Measurements from ENCODE around the gene ROBO1. TPM values are rescaled to one million over a fixed set of nuclear protein-coding genes. Genes with fewer than 3 reads are reported as not detected.

ROBO1 gene
- total and polyA plus RNA-seq, 2 of the 8 experiments (the other 6 are each of a cell fraction or from before 2014, with no cell fraction given), result 51.4 to 91.0 TPM

GRCh38 chr3:79236496-79236895, 531.3 kb downstream of the ROBO1 start:
- no peak for TF ChIP-seq POLR2A (IDR thresholded peaks at IDR 0.05; ENCODE audit: control extremely low read depth in 1 of 2, low read depth in 2 of 2, low read length in 2 of 2)
- Histone ChIP-seq H3K23me2 (ENCODE audit: low read depth, low read length) (no peaks in the 10 kb centered on the region), H3K4me1 (replicated peaks in 1 of 4; ENCODE audit: control insufficient read depth in 3 of 4, insufficient read depth in 4 of 4, low read length in 3 of 4) (no peaks in the 10 kb centered on the region), H2BK120ac (replicated peaks; ENCODE audit: low read depth, low read length) (no peak overlapping the region), H2AK5ac (ENCODE audit: low read depth, low read length) (no peak overlapping the region), H3K18ac (ENCODE audit: extremely low read depth, low read length) (no peak overlapping the region), H3K79me1 (ENCODE audit: low read depth, low read length) (no peaks in the 10 kb centered on the region), H3K23ac (ENCODE audit: insufficient read length) (no peak overlapping the region), H3K9me3 (ENCODE audit: insufficient read depth in 2 of 2, low read depth in 1 of 2, low read length in 1 of 2) (peaks cover 0 to 2% of the 10 kb centered on the region in 2 experiments; a peak in 1 of 4 replicates), H2BK5ac (ENCODE audit: low read depth, low read length) (no peak overlapping the region), H4K5ac (ENCODE audit: insufficient read length, low read depth, low read length) (no peak overlapping the region), H2BK12ac (ENCODE audit: low read depth, low read length) (no peak overlapping the region), H3K4ac (replicated peaks; ENCODE audit: insufficient read length, low read depth, low read length) (no peak overlapping the region), H3K14ac (ENCODE audit: insufficient read length) (no peak overlapping the region), H3K56ac (replicated peaks; ENCODE audit: insufficient read length, low read depth, low read length) (no peak overlapping the region), H2BK15ac (ENCODE audit: low read length) (no peak overlapping the region), H2BK20ac (ENCODE audit: low read length) (no peak overlapping the region), H3K4me3 (ENCODE audit: extremely low read depth in 1 of 4, insufficient read depth in 2 of 4, low read depth in 3 of 4, low read length in 4 of 4) (no peak overlapping the region), H4K8ac (ENCODE audit: extremely low read depth, insufficient read depth, low read length) (no peak overlapping the region), H3K36me3 (ENCODE audit: control insufficient read depth in 2 of 4, insufficient read depth in 4 of 4, low read length in 3 of 4) (no peaks in the 10 kb centered on the region; a peak in 1 of 8 replicates), H2AFZ (ENCODE audit: low read length) (no peak overlapping the region), H3K27ac (ENCODE audit: low read depth, low read length) (no peak overlapping the region), H4K20me1 (replicated peaks in 1 of 2; ENCODE audit: control insufficient read depth in 1 of 2, insufficient read depth in 2 of 2, low read length in 2 of 2) (no peaks in the 10 kb centered on the region), H3K9ac (replicated peaks in 1 of 4; ENCODE audit: extremely low read depth in 1 of 4, low read depth in 3 of 4, low read length in 3 of 4) (no peak overlapping the region), H3K27me3 (replicated peaks in 1 of 4; ENCODE audit: control insufficient read depth in 3 of 4, extremely low read depth in 1 of 4, insufficient read depth in 3 of 4, low read length in 3 of 4) (no peaks in the 10 kb centered on the region), H3K79me2 (ENCODE audit: control insufficient read depth in 1 of 2, insufficient read depth in 2 of 2, low read length in 2 of 2) (no peaks in the 10 kb centered on the region), H3K4me2 (ENCODE audit: insufficient read depth in 1 of 2, low read depth in 2 of 2, low read length in 2 of 2) (no peak overlapping the region), H4K91ac (replicated peaks; ENCODE audit: insufficient read length, low read length) (no peak overlapping the region)
- DNase-seq (ENCODE audit: low read depth in 1 of 2, low spot score in 2 of 2), result no peak
- no peak for FAIRE-seq
- POLR2A ChIA-PET (ENCODE audit: partially characterized antibody), result no interaction called here
- CTCF ChIA-PET (ENCODE audit: partially characterized antibody), result no interaction called here
- WGBS, 2 experiments (ENCODE audit: extremely low coverage in 1 of 2, insufficient coverage in 1 of 2, insufficient read length in 1 of 2, insufficient replicate concordance in 2 of 2, low coverage in 1 of 2, low lambda C conversion rate in 2 of 2, missing lambda C conversion rate in 1 of 2), result 97% methylated on average over 1 of the region's 1 CpG; no CpG with 5 or more reads in 1 of the 2 experiments
